Panc1 (cell line): ENCODE measurements around the gene PRRX1. TPM values are rescaled to one million over a fixed set of nuclear protein-coding genes. Genes with fewer than 3 reads are reported as not detected.

Experiments
- ATAC-seq: fragments of 200-7000 bp; cut with Tn5 transposase; 2 replicates; pipeline ENCODE4 v1.9.1; 2020; ENCODE audit warnings: mild to moderate bottlenecking, moderate library complexity
- BruUV-seq: library from RNA; stranded (reverse); fragments of 400-500 nt; replicated peaks from 2 replicates; lab custom pipeline; 2021; lab: Mats Ljungman, UMichigan
- CTCF ChIA-PET: fragments of 300-600 bp; sonication (Branson Sonifier 250); formaldehyde crosslinking; loops from one replicate; lab custom pipeline; 2022; ENCODE audit warnings: antibody characterized with exemption; lab: Charles Lee
- POLR2A ChIA-PET: fragments of 300-600 bp; sonication (Branson Sonifier 250); formaldehyde crosslinking; loops from one replicate; lab custom pipeline; 2022; ENCODE audit warnings: antibody characterized with exemption; lab: Charles Lee
- DNase-seq: peaks from one replicate; pipeline ENCODE4 v3.0.0-alpha.2; 2010; ENCODE audit warnings: low read depth, low spot score
- H3K27ac ChIP-seq: 2 replicates; pipeline ENCODE4 v1.5.1; 2011; ENCODE audit warnings: mild to moderate bottlenecking, low read length, inconsistent platforms
- H3K27me3 ChIP-seq: fragments of 200-500 bp; sonication (Bioruptor generic); 2 replicates; pipeline ENCODE4 v1.6.0; 2014; ENCODE audit warnings: low read length, inconsistent platforms; ENCODE audit not compliant: control insufficient read depth, insufficient read depth
- H3K36me3 ChIP-seq: fragments of 200-500 bp; sonication (Bioruptor generic); 2 replicates; pipeline ENCODE4 v1.5.1; 2014; ENCODE audit warnings: inconsistent platforms, mild to moderate bottlenecking, low read length, moderate library complexity; ENCODE audit not compliant: control insufficient read depth, insufficient read depth
- H3K4me1 ChIP-seq: 2 replicates; pipeline ENCODE4 v1.5.1; 2011; ENCODE audit warnings: inconsistent platforms, mild to moderate bottlenecking, low read length, moderate library complexity; ENCODE audit not compliant: control insufficient read depth, insufficient read depth
- H3K4me3 ChIP-seq, 2 experiments: 2 replicates each; pipeline ENCODE4 v1.5.1; 2011 to 2012; ENCODE audit warnings: low read depth in 2 of 2, low read length in 2 of 2, mild to moderate bottlenecking in 2 of 2, inconsistent platforms in 1 of 2, moderate library complexity in 1 of 2
- H3K9me3 ChIP-seq: fragments of 200-500 bp; sonication (Bioruptor generic); 2 replicates; pipeline ENCODE4 v1.5.1; 2014; ENCODE audit warnings: low read depth, mild to moderate bottlenecking, inconsistent platforms, low read length, moderate library complexity; ENCODE audit not compliant: control insufficient read depth, insufficient read depth
- CTCF ChIP-seq: fragments of 450-650 bp; IDR thresholded peaks from 2 replicates; pipeline ENCODE4 v1.5.1; 2017; ENCODE audit warnings: mild to moderate bottlenecking
- POLR2AphosphoS5 ChIP-seq: IDR thresholded peaks from 2 replicates; pipeline ENCODE4 v1.6.1; 2012; ENCODE audit warnings: mild to moderate bottlenecking, low read depth, low read length, moderate library complexity
- REST ChIP-seq, 2 experiments: IDR thresholded peaks; 2 replicates each; pipeline ENCODE4 v1.6.1; 2011 to 2012; ENCODE audit warnings: low read depth in 2 of 2, control low read depth in 1 of 2, low read length in 1 of 2, mild to moderate bottlenecking in 1 of 2, moderate library complexity in 1 of 2; ENCODE audit not compliant: insufficient read depth in 1 of 2
- SIN3A ChIP-seq: IDR thresholded peaks from 2 replicates; pipeline ENCODE4 v1.6.1; 2012; ENCODE audit warnings: low read depth, mild to moderate bottlenecking, low read length, moderate library complexity, borderline replicate concordance; ENCODE audit not compliant: insufficient read depth
- TCF7L2 ChIP-seq: IDR thresholded peaks from 2 replicates; pipeline ENCODE4 v1.6.1; 2011; ENCODE audit warnings: mild to moderate bottlenecking, low read depth, low read length, inconsistent platforms
- in situ Hi-C: cut with HindIII; loops from 2 replicates; pipeline ENCODE4 v1.10.0; 2016; ENCODE audit warnings: low sequenced_read_pairs, low pct_unique_long_range_greater_than_20kb
- intact Hi-C: fragments of 100-400 bp; cut with micrococcal nuclease; formaldehyde crosslinking; loops from one replicate; pipeline ENCODE4 v1.10.0; 2022; ENCODE audit not compliant: unreplicated experiment
- total RNA-seq: library from RNA; stranded (reverse); gene quantifications from one replicate; pipeline ENCODE4 v1.2.1, GENCODE V29; 2021; ENCODE audit not compliant: unreplicated experiment

PRRX1 gene
- total RNA-seq, 1 experiment from 2014 or later = 0.69 TPM

DNA sequence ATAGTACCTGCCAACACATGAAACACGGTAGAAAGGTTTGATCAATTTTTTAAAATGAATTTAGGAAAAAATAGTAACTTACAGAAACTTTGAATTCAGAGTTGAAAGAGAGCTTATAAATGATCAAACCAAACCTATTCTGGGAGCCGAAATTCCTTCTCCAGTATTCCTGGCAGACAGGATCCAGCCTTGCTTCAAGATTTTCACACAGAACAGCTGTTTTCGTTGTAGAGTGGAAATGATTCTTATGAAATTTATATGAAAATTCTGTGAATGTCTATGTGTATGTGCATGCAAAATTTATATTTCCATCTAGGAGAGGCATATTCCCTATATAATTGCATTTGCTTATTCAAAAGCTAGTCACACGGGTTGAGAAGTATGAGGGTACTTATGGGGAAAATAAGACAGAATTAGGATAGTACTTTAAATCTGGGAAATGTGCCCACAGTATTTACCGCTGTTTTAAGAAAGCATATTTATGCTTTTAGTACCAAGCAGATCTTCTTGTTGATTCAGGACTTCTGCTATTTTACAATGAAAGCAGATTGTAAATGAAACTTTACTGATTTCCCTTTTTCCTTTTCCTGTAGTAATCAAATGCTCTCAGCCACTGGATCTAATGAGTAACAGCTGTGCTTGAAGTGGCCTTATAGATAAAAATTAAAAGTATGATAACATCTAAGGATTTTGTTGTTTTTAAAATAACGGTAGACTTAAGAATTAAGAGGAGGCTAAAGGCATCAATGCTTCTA is 30.4 kb downstream of the PRRX1 start:
- Histone ChIP-seq H3K4me3 (no peak overlapping the region), H3K4me1 (peaks cover 2% of the 10 kb centered on the region; the same call in 1 of the 2 replicates), H3K27me3 (no peaks in the 10 kb centered on the region), H3K9me3 (no peaks in the 10 kb centered on the region), H3K27ac (no peak overlapping the region), H3K36me3 (no peaks in the 10 kb centered on the region)
- TF ChIP-seq SIN3A (no peak), REST (IDR thresholded peaks at IDR 0.05; ENCODE audit: insufficient read depth in 1 of 2, low read depth in 2 of 2, low read length in 1 of 2) (no peak), TCF7L2 (no peak), POLR2AphosphoS5 (no peak), CTCF (no peak)
- CTCF ChIA-PET = no interaction called here
- in situ Hi-C loops (no loop called here), intact Hi-C loops (no loop called here)
- DNase-seq (no peak), ATAC-seq (no peak)
- POLR2A ChIA-PET = no interaction called here
- no TSS peak for BruUV-seq

DNA sequence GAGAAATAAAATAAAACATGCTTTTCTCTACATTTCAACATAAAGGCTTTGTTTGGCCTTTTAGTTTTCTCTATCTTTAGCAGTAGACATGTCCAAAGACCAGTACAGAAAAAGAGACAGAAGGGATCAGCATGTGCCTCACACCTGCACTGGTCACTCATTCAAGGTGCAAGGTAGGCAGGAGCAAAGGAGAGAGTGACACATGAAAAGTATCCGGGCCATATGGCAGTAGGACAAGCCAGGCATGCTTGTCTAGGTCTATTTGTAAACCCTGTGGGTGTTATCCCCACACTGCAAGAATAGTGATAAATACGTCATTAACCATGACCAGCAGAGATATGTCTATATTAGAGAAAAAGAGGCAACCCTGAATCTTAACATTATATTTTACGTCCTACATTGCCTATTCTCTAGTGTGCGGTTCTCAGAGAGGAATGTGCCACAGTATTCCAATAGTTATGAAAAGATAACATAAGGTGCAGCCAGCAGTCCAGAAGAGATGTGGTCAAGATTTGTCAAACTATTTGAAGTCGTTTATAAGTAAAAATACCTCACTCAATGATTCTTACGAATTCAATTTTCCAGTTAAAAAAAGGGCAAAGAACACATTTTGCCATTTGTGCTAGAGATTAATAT is 32.1 kb downstream of the PRRX1 start:
- intact Hi-C loops (no loop called here), in situ Hi-C loops (no loop called here)
- no peak for TF ChIP-seq CTCF
- no peak overlapping the region for H3K27ac ChIP-seq
- no peaks in the 10 kb centered on the region for H3K4me1 ChIP-seq
- ATAC-seq = no peak
- no peak for DNase-seq
- ChIA-PET CTCF (no interaction called here), POLR2A (no interaction called here)
- no peaks in the 10 kb centered on the region for H3K9me3 ChIP-seq
- no peaks in the 10 kb centered on the region for H3K36me3 ChIP-seq
- no TSS peak for BruUV-seq
- no peaks in the 10 kb centered on the region for H3K27me3 ChIP-seq
- H3K4me3 ChIP-seq = no peak overlapping the region
